B cell (primary cell): ENCODE data around the gene OLIG2.

ENCODE experiments used
- EZH2 ChIP-seq: IDR thresholded peaks from 2 replicates; pipeline ENCODE4 v1.6.1; 2012; ENCODE audit warnings: borderline replicate concordance, low read depth, mild to moderate bottlenecking, moderate library complexity, low read length; ENCODE audit not compliant: insufficient read depth, poor library complexity, severe bottlenecking
- TF ChIP-seq, protein P1 (sequence below): fragments of 200-600 bp; IDR thresholded peaks from one replicate; pipeline ENCODE4 v1.8.0; 2022; ENCODE audit warnings: antibody characterized with exemption, mild to moderate bottlenecking

DNA sequence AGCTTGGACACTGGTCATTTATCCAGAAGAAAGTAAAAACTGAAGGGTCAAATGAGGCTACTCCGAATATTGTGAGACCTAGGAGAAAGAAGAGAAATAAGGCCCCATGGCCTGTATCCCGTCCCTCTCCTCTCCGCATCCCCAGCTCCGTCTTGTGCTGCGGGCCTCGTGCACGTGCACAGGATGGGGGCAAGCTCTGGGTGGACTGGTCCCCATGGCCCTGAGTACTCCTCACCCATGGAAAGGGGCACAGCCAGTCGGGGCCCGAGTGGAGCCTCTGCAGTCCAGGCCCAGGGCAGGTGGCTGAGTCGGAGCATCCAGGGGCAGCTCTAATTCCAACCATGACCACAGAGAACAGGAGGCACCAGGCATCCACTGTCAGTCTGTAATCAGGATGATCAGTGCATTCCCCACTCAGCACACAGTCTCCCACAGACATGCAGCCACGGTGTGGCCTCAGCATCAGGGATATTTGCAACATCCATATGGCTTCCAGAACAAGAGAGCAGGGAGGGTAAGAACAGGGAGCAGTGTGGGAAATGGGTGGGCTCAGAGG is 31.7 kb downstream of the OLIG2 start:
- TF ChIP-seq, protein P1, sequence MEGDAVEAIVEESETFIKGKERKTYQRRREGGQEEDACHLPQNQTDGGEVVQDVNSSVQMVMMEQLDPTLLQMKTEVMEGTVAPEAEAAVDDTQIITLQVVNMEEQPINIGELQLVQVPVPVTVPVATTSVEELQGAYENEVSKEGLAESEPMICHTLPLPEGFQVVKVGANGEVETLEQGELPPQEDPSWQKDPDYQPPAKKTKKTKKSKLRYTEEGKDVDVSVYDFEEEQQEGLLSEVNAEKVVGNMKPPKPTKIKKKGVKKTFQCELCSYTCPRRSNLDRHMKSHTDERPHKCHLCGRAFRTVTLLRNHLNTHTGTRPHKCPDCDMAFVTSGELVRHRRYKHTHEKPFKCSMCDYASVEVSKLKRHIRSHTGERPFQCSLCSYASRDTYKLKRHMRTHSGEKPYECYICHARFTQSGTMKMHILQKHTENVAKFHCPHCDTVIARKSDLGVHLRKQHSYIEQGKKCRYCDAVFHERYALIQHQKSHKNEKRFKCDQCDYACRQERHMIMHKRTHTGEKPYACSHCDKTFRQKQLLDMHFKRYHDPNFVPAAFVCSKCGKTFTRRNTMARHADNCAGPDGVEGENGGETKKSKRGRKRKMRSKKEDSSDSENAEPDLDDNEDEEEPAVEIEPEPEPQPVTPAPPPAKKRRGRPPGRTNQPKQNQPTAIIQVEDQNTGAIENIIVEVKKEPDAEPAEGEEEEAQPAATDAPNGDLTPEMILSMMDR = no peak
- no peak for TF ChIP-seq EZH2
